GM18519 (cell line): Measurements from ENCODE around the gene SLC28A3.

Experiments used
- ATAC-seq: cut with Tn5 transposase; IDR thresholded peaks from one replicate; pipeline ENCODE4 v1.9.1; 2021; ENCODE audit warnings: mild to moderate bottlenecking, moderate library complexity; ENCODE audit not compliant: unreplicated experiment, low FRiP score

Gene SLC28A3

GRCh38 chr9:84255696-84256095 lies 84.9 kb downstream of the SLC28A3 start:
- ATAC-seq, result no peak

DNA sequence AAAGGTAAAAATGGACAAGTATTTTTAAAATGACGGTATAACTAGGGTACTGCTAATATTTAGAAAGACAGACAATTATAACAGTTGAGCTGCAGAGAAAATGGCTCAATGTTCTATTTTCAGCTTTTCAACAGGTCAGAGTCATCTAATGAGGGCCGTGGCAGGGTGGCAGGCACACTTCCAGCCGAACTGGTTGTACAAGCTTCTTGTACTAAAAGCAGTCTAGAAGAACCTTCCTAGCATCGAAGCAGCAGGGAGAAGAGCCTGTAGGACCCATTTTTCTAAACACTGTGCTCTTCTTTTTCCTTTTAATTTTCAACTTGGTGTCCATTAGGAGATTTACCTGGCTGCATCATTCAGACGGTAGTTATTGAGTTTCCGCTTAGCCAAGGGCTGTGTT lies 85.6 kb downstream of the SLC28A3 start:
- no peak for ATAC-seq

DNA sequence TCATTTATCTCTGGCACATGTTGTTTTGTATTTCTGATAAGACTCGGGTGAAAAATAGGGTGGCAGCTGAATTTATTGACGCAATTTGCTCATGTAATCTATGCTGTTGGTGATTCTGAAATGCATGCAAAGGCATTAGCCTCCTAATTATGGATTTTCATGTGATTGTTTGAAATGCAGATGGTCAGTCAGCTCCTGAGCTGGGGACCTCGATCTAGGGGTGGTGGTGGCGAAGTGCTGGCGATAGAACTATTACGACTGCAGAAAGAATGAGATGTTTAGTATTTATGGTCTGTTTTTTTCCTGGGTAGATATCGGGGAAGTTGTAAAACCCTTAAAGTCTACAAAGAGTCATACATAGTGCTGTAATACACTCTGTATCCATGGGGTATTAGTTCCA lies 88.6 kb downstream of the SLC28A3 start:
- ATAC-seq, result no peak

GRCh38 chr9:84241817-84242373 lies 98.7 kb downstream of the SLC28A3 start:
- no peak for ATAC-seq

DNA sequence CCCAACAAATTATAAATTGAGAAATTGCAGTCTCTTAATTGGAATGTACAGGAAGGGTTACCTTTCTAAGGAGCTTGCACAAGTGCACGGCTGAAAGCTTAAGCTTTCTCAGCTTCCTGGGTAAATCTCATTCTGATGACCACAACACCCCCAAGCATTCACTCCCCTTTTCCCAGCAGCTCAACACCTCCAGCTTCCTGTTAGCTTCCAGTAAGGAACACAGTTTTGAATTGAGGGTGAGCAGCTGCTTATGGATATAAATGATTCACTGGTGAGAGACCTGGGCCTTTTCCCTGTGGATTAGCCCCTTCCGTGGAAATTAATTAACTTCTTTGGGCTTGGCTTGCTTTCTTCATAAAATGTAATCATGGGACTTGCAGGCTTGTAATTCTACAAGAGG lies 101.2 kb downstream of the SLC28A3 start:
- no peak for ATAC-seq

DNA sequence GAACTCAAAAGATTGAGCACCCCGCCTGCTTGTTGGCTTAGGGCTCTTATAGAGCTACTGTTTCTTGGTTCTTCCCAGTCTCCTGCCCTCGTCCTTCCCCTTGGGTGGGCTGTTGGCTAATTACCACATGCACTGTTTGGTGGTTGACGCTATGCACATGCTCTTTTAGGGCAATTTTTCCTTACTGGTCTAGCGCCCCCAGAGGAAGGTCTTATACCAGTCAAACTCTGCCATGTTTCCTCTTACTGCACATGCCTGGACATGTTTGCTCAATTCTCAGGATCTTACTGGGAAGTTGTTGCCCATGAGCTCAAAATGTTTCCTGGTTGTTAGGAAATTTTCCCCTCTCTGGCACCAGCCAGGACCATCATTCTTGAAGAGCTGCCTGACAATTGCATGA lies 101.9 kb downstream of the SLC28A3 start:
- no peak for ATAC-seq

GRCh38 chr9:84235511-84235910 lies 105.0 kb downstream of the SLC28A3 start:
- no peak for ATAC-seq

DNA sequence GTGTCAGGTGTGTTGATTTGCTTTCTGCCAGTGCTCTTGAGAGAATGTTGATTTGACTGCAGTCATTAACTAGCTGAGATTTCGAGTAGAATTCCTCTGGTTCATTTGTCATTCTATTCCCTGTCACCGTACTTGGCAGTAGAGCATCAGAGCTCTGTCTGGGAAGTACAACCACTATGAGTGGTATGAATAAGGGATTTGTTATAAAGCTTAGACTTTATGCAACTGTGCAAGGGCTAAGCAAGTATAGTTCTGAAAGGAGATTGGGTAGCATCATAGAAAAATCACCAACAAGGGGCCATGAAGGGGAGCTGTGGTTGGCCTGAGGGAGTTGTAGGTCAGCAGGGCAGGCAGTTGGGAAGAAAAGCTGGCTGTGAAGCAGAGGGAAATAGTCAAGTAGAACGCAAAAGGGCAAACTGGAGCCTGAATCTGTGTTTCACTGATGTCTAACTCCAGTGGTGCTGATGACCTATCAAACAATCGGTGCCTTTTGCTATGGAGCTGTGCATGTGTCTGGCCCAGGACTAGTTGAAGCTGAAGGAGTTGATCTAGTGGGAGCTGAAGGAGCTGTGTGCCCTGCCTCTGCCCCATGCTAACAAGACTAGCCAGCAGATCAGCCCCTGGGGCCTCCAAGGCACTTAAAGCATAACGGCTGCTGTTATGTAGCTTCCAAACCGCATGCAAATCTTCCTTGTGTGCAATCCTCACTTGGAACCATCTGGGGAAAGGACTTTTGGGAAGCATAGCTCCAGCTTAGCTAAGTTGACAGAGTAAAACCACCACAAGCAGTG lies 110.0 kb downstream of the SLC28A3 start:
- ATAC-seq, result no peak

GRCh38 chr9:84229191-84229590 lies 111.4 kb downstream of the SLC28A3 start:
- ATAC-seq, result no peak

GRCh38 chr9:84228130-84228720 lies 112.3 kb downstream of the SLC28A3 start:
- ATAC-seq, result no peak

GRCh38 chr9:84226126-84226525 lies 114.4 kb downstream of the SLC28A3 start:
- no peak for ATAC-seq
